Forelimb muscle (tissue), 1 donor: ENCODE measurements around the gene GASK1B. TPM values are rescaled to one million over a fixed set of nuclear protein-coding genes. Genes with fewer than 3 reads are reported as not detected.

Experiments used
- DNase-seq: peaks from one replicate; pipeline ENCODE4 v3.0.0-alpha.2; 2013; ENCODE audit warnings: low read depth
- polyA plus RNA-seq: library from polyadenylated mRNA; unstranded; fragments of 120-200 nt; gene quantifications from one replicate; pipeline ENCODE4 v1.2.1, GENCODE V29; 2013; ENCODE audit not compliant: insufficient read length

GASK1B gene
- 46.4 TPM for polyA plus RNA-seq

DNA sequence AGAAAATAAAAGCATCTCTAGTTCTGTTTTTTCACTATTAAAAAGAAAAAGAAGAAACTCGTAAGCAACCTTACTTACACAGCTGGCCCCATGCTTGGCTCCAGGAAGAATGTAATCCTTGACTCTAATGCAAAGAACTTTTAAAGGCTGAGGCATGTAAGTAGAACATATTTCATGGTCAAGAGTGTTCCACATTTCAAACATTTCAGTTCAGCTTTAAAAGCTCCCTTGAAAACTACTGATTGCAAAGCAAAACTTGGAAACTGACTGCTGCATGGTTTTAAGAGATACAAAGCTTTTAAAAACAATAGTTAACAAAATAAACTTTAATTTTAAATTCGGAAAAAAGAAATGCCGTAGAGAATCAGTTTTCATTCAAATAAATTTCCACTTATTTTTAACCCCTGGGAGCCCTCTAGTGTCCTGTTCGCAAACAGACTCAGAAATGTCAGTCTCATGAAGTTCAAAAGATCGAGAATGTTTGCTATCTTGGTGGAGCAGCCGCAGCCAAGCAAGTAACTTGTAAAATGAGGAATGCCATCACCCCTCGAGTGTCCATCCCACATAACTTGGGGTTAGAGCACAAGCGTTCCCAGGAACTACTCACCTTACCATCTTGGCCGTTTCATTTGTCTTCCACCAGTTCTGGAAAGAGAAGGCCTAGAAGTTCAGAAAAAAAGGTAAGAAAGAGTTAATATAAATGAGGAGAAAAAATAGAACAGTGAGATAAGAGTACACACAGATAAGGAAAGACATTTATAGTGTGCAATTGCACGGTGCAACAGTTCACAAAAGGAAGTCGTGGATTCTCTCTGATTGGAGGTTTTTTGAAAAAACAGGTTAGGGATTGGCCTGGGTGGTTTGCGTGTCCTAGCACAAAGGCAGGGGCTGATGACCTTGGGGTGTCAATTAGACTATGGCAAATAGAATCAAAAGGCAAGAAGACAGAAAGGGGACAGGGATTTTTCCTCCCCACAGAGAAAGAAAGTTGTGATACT lies at the start of gene GASK1B:
GASK1B (minus strand) TSS at position 765 of the 998 bp plus-strand sequence. CDS start 1,650 bp downstream, outside the sequence.
- DNase-seq, result no peak

DNA sequence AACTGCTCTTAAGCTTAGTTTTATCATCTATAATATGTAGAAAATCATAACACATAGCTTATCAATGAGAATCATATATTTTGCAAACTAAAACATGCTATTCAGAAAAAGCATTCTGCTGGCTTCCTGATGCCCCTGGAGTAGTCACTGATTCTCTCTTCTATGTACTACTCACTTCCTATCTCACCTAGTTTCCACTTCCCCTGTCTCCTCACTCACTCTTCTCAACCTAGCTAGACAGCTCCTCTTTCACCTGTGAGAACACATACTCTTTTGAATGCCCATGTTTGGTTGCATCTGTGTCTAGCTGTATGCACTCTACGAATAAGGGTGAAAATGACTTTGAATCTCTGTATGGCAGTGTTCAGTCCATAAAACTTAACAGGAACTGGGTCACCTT lies 46.8 kb upstream of the GASK1B start:
- no peak for DNase-seq

DNA sequence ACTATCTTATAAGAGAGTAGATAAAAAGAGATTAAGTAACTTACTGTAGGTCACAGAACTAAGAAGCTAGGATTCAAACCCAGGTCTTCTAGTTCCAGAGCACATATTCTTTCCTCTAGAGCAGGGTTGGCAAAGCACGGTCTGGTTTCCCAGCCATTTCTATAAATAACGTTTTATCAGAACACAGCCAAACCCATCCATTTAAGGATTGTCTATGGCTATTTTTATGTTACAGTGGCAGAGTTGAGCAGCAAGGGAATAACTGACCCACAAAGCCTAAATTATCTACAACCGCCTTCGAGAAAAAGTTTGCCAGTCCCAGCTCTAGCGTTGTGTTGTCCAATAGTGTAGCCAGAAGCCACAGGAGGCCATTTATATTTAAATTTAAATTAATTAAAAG lies 44.9 kb upstream of the GASK1B start:
- DNase-seq, result no peak

DNA sequence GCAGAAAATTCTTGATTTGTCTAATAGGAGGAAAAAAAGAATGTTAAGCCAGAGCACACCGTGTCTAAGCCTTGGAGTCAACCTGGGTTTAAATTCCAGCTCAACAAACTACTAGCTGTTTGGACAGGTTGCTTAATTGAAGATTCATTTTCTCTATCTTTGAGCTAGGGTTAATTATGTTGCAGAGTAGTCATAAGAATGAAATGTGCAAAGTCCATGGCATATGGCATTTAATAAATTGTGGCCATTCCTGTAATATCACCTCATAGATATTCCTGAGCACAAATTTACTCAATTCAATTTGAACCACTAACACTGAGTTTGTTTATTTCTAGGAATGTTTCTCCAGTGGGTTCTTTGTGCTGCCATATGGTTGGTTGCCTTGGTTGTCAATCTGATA lies 42.0 kb upstream of the GASK1B start:
- DNase-seq, result no peak

DNA sequence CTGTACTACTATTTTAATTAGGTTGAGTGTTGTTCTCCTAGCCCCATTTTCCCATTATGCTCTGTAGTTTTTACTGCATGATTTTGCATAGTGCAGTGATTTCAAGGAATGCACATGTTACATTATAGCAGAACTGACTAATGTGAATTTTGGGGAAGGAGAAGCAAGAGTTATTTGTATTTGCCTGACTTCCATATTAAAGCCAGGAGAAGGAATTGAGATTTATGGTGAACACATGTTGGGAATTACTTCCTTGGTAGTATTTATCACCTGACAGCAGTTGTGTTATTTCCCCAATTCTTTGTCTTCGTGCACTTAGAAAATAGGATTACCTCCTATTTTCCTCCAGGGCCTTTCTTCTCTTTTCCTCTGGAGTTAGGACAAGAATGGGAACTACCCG lies 40.6 kb upstream of the GASK1B start:
- DNase-seq, result no peak

DNA sequence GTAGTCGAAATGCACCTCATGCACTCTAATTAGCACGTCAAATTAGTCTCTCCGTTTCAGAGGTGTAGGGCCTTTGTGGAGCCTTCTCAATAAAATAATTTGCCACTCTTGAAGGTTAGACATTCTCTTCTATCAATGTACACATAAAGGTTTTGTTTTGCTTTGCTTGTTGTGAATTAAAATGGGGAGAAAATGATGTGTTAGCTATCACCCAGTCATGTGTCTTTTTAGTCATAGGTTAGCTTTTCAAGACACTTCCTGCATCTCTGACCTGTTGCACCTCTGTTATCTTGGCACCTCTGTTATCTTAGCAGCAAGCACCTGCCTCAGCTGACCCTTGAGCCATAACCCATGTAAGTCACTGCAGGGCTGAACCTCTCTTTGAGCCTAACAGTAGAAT lies 38.4 kb upstream of the GASK1B start:
- no peak for DNase-seq

DNA sequence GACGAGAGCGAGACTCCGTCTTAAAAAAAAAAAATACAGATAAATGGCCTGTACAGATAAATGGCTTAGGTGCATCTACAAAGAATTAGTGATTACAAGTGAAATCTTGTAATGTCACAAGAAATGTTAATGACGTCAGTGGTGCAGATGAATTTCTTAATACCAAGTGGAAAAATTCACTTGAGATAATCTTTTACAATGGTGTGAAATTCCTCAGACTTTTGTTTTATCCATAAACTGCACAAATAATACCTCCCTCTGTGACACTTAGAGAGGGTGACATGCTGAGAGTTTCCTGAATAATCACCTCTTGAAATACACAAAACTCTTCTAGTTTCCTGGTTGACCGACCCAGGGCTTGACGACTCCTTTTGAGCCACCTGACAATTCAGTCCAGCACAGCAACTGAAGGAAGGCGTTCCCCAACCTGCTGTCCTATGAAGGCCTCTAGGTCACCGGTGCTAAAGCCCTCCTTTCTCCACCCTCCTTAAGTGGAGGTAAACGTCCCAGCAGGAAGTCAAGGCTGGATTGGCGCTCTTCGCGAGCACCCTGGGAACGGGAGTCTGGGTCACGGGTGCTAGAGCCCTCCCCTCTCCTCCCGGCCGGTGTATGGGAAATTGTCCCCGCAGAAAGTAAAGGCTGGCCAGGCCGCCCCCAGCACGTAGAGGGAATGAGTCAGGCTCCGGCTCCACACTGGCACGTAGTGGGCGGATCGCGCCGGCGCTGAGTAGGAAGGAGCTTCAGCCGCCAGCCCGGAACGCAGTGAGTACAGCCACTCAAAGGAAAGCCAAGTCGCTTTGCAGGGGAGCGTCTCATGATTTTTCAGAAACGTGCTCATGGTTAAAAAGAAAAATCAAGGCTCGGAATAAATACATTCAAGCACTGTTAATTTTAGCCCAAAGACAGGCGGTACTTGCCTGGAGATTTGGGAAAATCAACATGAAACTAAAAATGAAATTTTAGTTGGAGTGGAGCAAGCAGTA lies 37.3 kb upstream of the GASK1B start, which contains the start of gene TMEM144:
TMEM144 (plus strand) TSS at position 662 of the 983 bp plus-strand sequence. CDS start 2,182 bp downstream, outside the sequence.
- DNase-seq, result no peak

DNA sequence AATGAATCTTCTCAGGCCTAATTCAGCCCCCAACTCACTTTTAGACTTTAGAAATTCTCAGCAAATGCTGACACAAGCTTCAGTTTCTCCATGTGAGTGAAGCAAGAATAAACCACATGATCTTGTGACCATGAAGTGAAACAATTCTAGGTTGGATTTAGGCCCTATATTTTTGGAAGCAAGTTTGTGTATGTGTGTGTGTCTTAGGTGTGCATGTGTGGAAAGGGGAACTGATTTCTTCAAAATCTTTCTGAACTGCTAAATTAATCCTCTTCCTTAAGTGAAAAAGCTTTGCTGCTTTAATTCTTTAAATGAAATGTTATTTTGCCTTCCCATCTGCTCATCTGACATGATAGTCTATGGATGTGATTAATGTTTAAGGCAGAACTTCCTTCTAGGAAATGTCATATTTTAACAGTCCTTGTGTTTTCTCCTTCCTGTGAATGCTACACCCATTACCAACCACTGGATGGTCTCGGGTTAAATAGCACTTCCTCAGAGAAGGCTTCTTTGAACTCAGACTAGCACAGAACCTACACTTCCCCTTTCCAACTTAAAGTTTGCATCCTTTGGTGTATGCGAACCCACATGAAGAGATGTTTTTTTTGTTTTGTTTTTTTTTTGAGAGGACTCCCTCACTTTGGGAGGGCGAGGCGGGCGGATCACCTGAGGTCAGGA lies 36.3 kb upstream of the GASK1B start:
- DNase-seq, result no peak

DNA sequence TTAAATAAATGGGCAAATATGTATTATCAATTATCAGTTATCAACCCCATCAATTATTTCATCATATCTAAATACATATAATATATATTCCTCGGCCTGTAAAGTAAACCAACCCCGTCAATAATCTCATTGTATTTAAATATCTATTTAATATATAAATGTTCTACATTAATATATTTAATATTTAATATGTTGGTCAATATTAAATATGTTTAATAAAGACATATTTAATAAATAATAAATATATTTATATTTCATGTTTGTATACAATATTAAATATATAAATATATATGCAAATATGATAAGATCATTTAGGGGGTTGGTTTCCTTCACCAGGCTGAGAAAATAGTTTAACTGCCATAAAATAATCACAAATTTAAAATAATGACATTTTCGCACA lies 31.1 kb upstream of the GASK1B start:
- no peak for DNase-seq

DNA sequence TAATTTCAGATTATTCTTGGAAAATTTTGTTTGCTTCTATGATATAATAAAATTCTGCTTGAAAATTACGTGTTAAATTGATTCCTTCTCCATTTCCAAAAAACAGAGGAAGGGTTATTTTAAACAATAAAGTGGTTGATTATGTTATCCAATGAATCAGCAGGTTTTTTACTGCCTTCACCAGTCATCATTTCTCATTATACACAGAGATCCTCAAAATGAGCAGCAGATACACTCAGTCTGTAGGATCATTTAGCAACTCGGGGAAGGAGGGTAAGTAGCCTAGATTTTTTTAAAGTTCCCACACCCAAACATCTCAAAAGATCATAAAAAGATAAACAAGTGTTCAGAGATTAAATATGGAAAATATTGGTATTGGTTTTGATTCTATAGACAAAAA lies 30.6 kb upstream of the GASK1B start:
- no peak for DNase-seq

DNA sequence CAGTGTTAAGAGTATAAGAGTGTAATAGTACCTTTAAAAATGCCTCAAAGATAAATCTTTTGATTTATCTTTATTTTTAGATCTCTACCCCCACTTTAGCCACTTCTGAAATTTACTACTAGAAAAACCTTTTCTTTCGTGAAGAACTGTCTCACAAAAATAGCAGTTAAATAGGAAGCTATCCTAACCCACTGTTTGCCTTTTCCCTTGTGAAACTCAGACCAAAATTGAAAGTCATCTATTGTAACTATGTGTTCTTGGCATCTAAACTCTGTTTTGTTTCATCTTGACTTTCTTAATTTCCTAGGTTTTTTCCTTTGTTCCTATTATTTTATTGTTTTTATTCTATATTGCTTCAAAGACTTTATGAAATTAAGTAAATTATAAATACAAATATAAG lies 29.7 kb upstream of the GASK1B start:
- DNase-seq, result no peak

DNA sequence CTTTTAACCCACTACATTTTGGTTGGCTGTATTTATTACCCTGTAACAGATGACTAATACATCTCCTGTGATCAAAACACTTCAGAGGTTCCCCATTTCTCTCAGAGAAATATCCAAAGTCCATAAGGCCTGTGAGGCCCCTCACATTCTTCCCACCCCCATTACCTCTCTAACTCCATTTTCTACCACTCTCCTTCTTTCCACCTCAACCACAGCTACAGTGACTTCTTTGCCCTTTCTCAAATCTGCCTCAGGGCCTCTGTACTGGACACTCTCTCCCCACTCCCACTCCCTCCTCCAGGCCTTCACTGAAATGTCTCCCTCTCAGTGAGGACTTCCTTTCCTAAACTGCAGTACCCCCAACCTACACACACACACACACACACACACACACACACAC lies 29.1 kb upstream of the GASK1B start:
- DNase-seq, result no peak

DNA sequence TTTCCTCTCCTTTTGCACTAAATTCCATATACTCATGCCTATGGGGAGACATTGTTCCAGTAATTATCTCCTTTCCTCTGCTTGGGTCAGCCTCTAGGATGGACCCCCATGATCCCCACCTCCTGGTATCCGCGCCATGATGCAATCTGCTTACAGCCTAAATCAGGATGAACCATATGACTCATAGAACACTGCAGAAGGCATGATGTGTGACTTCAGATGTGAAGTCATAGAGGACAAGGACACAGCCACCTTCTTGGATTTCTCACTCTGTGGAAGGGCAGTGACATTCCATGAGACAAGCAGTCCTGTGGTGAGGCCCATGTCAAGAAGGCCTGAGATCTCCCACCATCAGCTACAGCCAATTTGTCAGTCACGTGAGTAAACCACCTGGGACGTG lies 28.5 kb upstream of the GASK1B start:
- no peak for DNase-seq

DNA sequence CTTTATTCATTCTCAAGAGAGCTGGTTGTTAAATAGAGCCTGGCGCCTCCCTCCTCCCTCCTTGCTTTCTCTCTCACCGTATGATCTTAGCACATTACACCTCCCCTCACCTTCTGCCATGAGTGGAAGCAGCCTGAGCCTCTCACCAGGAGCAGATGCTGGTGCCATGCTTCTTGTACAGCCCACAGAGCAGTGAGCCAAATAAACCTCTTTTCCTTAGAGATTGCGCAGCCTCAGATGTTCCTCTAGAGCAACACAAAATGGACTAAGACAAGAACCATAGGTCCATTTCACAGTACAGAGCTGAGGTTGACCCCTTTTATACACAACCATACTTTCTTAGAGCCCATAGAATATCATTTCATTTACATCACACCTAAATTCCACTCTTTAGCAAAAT lies 27.4 kb upstream of the GASK1B start:
- no peak for DNase-seq

DNA sequence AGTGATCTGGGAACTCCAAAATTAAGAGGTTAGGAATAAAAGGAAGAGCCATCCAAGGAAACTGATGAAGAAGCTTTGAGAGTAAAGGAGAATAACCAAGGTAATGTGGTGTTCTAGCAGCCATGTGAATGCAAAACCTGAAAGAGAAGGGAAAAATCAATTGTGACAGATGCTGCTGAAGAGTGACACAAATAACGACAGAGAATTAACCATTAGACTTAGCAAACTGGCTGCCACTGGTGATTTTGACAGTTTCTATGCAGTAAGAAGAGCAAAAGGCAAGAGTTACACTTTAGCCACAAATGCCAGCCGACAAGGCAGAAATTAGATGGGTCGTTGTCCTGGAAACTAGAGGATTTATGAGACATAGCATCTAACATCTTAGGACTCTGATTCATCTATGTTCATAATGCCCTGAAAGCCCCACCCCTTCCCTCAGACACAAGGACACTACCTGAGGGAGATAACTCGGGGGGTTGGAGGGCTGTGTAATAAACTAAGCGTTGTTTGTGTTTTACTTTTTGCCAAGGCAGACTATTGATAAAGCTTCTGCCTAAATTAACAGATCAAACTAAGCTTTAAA lies 24.5 kb upstream of the GASK1B start:
- no peak for DNase-seq

DNA sequence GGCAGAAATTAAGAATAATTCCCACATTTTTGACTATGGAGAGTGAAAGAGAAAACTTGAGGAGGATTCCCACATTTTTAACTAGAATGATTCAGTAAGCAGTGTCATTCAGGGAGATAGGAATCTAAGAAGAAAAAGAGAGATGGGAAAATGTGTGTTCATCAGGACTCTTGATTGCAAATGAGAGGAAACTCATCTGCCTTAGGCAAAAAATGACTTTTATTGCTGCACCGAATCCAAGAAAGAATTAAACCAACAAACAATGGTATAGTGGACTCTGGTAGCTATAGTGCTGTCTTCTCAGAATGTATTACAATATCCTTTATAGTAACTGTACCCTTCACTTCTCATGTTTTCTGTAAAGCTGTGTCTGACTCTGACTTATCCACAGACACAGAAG lies 22.5 kb upstream of the GASK1B start:
- no peak for DNase-seq

DNA sequence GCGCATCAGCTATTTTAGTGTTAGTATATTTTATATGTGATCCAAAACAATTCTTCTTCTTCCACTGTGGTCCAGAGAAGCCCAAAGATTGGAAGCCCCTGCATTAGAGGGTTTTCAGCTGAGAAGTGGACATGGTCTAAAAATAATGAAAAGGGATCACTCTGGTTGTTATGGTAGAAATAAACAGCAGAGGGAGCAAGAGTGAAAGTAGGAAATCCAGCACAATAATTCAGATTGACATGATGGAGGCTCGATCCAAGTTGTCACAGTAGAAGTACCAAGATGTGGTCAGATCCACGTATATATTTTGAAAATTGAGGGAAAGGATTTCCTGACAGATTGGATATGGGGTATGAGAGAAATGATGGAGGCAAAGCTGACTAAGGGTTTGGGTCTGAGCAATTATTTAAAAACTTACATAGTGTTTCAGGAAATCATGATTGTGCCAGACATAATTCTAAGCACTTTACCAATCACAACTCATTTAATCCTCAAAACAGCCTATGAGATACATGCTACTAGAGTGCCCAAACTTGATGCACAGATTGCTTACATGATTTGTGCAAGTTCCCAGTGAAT lies 20.4 kb upstream of the GASK1B start:
- DNase-seq, result no peak

DNA sequence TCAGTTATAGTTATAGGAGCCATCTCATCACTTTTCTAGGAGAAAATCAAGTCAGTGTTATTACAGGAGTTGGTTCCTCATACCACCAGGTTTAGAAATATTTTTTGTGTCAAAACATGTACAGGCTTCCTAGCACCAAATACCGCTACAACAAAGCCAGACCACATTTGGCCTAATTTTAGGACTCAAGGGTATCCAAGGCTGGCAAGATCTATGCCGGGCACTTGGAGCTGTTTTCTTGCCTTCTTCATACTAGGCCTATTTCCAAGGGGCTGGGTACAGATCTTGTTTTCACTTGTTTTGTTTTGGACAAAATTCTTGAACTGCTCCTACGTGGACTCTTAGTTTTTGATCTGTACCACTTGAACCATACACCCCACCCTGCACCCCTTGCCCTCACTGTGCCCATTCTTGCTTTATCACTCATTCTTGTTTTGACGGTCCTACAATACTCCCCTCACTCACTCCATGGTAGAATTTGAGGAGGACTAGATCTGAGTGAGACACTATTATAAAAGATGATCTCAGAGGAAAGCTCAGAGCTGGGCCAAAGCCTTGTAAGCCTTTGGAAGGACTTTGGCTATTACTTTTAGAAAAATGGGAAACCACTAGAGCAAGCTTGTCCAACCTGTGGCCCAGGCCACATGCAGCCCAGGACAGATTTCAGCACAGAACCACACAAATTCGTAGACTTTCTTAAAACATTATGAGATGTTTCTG lies 19.8 kb upstream of the GASK1B start:
- DNase-seq, result no peak

DNA sequence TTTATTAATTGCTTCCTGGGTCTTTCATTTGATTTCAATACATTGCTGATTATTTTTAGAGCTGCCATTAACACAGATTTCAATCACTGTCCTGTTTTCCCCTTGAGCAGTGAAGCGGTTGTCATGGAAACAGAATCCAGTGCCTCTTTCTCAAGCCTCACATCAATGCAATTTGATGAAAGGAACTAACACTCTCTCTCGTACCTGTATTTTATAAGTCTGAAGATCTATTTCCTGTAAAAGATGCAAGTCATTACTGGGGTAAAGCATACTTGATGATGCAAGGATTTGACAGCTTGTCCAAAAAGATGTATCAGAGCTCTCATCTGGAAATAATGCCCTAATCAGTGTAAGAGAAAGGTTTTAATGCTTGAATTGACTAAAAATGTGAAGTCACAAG lies 17.9 kb upstream of the GASK1B start:
- DNase-seq, result no peak

DNA sequence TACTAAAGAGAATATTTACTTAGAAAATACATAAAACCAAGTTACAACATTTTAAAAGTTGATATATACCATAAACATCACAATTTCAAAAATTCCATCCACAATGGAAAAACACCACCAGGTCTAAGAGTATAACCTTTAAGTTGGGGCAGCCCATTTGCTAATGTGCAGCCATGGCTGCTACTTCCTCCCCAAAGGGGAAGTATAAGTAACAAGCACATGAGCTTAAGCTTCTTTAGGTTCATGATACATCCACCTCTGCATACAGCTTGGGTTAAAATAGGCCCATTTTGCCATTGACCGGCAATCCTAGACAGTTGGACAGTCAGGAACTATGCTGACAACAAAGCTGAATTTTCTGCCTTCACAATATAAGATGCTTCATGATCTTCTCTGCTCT lies 16.6 kb upstream of the GASK1B start:
- no peak for DNase-seq
